WTC11 (cell line): ENCODE results near the gene ZNF254.

ENCODE experiments used
- CTCF ChIP-seq: fragments of 200-600 bp; IDR thresholded peaks from 2 replicates; pipeline ENCODE4 v1.8.0; 2022; ENCODE audit warnings: antibody characterized with exemption
- GABPB1 ChIP-seq: sonication (generic); formaldehyde crosslinking; IDR thresholded peaks from 2 replicates; pipeline ENCODE4 v1.8.1; 2023; ENCODE audit warnings: mild to moderate bottlenecking, missing genetic modification reagents
- GTF2I ChIP-seq: fragments of 250-450 bp; sonication (Bioruptor Pico); conservative IDR thresholded peaks from 2 replicates; pipeline ENCODE4 v1.4.0; 2021; ENCODE audit warnings: mild to moderate bottlenecking
- MAX ChIP-seq: sonication (generic); formaldehyde crosslinking; IDR thresholded peaks from 2 replicates; pipeline ENCODE4 v1.8.0; 2022; ENCODE audit warnings: mild to moderate bottlenecking, missing genetic modification reagents
- ZBTB43 ChIP-seq: sonication (generic); formaldehyde crosslinking; IDR thresholded peaks from 2 replicates; pipeline ENCODE4 v1.8.1; 2023; ENCODE audit warnings: mild to moderate bottlenecking, missing genetic modification reagents
- ZNF671 ChIP-seq: fragments of 250-450 bp; sonication (Bioruptor Pico); IDR thresholded peaks from 2 replicates; pipeline ENCODE4 v1.8.0; 2021; ENCODE audit warnings: mild to moderate bottlenecking

- TF ChIP-seq CTCF (no peak), ZBTB43 (CRISPR knock-in tag) (no peak), GTF2I (CRISPR knock-in tag) (no peak), ZNF671 (CRISPR knock-in tag) (no peak), GABPB1 (CRISPR knock-in tag) (no peak), MAX (CRISPR knock-in tag) (no peak)
Observed at GRCh38 chr19:24065865-24066604, 21.0 kb upstream of the ZNF254 start.
